Measurements from ENCODE around the gene CHKB.
A peak's percentile ranks its signal among the peaks of the same experiment; 100 is the strongest.

The CHKB gene

GRCh38 chr22:50546326-50547262 is 36.1 kb downstream of the CHKB start:
- DNase-seq, result no peak

DNA sequence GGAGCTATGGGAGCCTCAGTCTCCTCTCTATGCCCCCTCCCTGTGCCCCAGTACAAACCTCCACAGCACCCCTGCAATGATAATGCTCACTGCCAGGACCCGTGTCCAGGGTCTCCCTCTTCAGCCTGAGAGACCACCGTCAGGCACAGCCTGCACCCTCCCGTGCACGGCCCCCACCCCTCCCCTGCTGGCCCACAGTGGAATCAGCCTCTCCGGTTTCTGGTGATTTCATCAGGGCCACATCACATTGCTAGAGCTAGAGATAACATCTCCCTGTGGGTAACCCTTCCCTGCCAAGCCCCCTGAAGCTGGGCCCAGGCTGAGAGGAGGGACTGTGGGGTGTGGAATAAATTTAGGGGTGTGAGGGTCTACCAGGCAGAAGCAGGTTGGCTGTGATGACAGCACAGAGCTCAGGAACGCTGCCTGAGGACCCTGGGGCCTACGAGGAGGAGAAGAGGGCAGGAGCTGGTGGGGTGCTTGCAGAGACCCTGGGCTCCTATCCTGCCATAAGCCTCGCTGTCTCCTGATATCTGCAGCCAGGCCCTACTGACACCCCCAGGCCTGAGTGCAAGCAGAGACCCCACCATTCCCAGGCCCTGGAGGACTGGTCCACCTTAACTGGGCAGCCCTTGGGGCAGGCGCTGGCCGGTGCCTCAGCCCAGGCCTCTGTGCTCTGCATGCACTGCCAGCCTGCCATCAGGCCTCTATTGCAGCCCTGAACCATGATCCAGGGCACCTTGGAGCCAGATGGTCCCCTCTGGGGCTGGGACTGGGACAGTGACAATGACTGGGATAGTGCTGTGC is 36.9 kb downstream of the CHKB start, which contains the start of gene KLHDC7B:
TSS of gene KLHDC7B (plus strand) at position 378 of the 804 bp plus-strand sequence. CDS start at position 723, 345 bp downstream.
- DNase-seq, result peak; percentile 56

DNA sequence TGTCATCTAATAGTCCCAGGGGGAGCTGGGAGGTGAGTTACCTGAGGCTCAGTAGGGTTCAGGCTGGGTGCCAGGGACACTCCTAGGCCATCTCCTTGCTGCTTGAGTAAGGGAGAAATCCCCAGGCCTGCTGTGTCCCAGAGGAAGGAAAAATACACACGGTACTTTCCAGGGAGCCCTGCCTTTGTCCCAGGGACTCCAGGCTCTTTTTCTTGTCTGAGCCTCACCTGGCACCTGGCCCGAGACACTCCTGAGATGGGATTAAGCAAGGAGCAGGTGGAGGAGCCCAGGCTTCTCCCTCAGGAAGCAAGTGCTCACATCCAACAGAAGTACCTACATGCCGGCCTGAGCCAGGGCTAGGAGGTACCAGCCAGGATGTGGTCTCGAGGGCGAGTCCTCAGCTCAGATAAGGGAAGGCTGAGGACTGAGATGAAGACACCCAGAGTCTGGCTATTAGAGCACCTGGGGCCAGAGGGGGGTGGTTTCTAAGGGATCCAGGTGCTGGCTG is 37.8 kb downstream of the CHKB start:
- peak; percentile 53 for DNase-seq

GRCh38 chr22:50544078-50544745 is 38.4 kb downstream of the CHKB start:
- peak; percentile 89 for DNase-seq

- no peak for DNase-seq
Measured at GRCh38 chr22:50542416-50542927, 40.2 kb downstream of the CHKB start.

- DNase-seq, result peak; percentile 48
Measured at GRCh38 chr22:50541667-50542026, 41.0 kb downstream of the CHKB start.

DNA sequence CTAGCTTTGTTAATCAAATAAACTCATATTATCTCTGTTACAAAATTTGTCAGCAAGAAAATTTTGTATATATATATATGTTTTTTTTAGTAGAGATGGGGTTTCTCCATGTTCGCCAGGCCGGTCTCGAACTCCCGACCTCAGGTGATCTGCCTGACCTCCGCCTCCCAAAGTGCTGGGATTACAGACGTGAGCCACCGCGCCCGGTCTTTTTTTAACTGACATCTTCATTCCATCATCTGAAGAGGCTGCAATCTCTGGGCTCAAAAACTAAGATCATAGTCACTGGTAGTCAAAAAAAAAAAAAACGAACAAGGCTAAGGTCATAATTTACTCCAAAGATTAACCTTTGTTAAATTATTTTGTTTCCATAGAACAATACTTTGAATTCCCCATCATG is 42.3 kb downstream of the CHKB start:
- no peak for DNase-seq

GRCh38 chr22:50537765-50538164 is 44.9 kb downstream of the CHKB start:
- no peak for DNase-seq

DNA sequence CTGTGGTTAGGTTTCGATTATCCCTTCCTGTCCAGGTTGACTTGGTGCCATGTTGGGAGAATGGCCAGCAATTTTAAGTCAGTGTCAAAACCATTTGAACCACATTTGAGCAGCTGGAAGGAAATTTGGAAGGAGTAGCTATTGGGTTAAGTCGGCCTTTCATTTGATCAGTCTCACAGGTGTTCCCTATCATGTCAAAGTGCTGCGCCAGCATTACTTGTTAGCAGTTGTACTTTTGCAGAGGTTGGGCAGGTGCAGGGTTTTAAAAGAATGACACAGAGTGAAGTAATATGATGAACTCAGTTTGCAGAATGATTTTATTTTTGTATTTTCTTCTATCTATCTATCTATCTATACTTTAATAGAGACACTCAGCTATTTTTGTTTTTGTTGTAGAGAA is 46.4 kb downstream of the CHKB start:
- no peak for DNase-seq

DNA sequence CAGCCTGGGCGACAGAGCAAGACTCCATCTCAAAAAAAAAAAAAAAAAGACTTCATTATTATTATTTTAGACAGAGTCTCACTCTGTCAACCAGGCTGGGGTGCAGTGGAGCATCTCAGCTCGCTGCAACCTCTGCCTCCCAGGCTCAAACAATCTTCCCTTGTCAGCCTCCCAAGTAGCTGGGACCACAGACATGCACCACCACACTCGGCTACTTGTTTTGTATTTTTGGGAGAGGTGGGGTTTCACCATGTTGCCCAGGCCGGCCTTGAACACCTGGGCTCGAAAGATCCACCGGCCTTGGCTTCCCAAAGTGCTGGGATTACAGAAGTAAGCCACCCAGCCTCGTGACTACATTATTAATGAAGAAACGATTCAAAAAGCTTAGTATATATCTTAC is 47.5 kb downstream of the CHKB start:
- no peak for DNase-seq

DNA sequence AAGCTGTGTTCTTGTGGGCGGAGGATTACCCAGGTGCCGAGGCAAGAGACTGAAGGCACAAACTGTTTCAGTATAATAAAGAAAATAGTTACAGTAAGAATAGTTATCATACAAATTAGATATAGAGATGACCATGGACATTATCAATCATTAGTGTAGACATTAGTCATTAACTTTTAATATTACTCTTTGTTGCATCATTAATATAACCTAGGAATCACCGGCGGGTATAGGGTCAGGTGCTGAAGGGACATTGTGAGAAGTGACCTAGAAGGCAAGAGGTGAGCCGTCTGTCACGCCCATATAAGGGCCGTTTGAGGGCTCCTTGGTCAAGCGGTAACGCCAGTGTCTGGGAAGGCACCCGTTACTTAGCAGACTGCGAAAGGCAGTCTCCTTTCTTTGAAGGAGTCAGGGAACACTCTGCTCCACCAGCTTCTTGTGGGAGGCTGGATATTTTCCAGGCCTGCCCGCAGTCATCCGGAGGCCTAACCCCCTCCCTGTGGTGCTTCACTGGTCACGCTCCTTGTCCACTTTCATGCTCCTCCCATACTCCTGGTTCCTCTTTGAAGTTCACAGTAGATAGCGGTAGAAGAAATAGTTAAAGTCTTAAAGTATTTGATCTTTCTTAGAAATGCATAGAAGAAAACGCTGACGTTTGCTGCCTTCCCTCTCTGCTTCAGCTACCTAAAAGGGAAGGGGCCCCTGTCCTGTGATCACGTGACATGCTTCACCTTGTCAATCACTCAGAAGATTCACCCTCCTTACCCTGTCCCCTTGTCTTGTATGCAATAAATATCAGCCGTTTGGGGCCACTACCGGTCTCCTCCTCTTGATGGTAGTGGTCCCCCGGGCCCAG is 48.6 kb downstream of the CHKB start:
- peak; percentile 57 for DNase-seq

GRCh38 chr22:50532824-50533796 is 49.5 kb downstream of the CHKB start:
- no peak for DNase-seq

GRCh38 chr22:50531962-50532674 is 50.5 kb downstream of the CHKB start:
- DNase-seq, result peak; percentile 43

DNA sequence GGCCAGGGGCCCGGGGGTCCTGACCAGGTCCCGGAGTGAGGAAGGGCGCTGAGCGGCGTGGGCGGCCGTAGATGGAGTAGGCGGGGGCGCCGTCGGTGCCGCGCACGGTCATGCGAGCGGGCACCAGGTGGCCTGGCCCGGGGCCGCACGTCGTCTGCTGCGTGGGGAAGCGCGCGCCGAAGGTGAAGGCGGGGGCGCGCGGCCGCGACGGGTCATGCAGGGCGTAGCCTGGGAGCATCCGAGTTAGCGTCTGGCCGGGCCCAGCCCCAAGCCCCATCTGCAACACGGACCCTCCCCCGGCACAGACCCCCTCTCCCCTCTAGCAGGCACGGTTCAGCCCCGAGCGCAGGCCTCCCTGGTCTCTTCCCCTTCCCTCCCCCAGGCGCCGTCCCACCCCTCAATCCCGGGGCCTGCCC is 51.1 kb downstream of the CHKB start:
- peak; percentile 80 for DNase-seq

DNA sequence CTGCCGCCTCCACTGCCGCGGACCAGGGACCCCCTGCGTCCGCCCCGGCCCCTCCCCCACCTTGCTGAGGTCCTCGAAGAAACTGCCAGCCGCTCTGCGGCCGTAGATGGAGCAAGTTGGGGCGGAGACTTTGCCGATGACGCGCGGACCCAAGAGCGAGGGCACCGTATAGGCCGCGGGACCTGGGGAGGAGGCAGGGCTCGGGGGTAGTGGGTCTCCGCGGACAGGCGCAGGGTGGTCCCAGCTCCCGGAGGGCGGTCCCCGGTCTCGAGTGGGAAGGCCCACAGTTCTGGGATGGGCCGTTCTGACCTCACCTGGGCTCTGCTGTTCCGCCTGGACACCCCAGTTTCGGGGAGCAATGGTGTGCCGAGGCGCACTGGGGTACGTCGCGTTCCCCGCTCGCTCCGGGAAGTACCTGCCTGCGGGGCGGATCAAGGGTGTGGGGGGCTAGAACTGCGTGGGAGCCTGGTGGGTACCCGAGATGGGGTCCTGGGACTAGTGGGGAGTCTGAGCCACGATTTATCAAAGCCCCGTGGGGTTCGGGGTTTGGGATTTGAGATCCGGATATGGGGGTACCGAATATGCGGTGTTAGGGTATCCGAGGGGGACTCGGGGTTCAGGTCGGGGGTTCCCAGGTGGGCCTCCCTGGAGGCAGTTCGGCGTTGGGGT is 51.6 kb downstream of the CHKB start:
- DNase-seq, result peak; percentile 89

- no peak for DNase-seq
Measured at GRCh38 chr22:50530580-50530876, 52.1 kb downstream of the CHKB start.

- peak; percentile 82 for DNase-seq
Measured at GRCh38 chr22:50529897-50530579, 52.6 kb downstream of the CHKB start, which contains the start of gene TYMP. TSS of gene TYMP (minus strand) at chr22:50530012. CDS start at chr22:50529709, 303 bp downstream.

DNA sequence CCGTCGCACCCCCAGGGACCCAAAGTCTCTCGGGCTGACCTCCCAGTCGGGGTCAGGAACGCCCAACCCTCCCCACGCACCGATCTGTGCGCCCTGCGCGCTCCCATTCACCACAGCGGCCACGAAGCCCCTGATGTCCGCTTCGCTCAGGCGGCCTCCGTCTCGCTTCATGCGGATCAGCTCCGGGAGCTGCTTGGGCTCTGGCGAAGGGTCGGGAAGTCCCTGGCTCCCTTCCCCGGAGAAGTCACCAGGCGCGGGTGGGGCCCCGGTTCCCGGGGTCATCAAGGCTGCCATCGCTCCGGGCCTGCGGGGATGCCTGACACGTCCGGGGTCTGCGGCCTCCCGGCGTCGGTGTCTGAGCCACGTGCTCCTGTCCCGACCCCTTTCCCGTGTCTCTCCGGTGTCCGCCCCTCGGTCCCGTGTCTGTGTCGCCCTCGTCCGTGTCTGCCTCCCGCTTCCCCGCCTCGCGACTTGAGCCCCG is 53.2 kb downstream of the CHKB start:
- no peak for DNase-seq
